ENCODE data around the gene PHIP.

Gene PHIP

DNA sequence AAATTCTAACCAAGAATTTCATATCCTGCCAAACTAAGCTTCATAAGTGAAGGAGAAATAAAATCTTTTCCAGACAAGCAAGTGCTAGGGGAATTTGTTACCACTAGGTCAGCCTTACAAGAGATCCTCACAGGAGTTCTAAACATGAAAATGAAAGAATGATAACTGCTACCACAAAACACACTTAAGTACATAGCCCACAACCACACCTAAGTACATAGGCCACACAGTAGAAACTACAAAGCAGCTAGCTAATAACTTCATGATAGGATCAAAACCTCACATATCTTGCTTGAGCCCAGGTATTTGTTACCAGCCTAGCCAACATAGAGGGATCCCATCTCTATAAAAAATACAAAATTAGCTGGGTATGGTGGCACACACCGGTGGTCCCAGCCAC is 160.3 kb downstream of the PHIP start:
- Histone ChIP-seq H3K27ac (ENCODE audit: low read depth, low read length) (no peak overlapping the region), H3K4me3 (ENCODE audit: low read length) (no peak overlapping the region), H3K4me2 (ENCODE audit: low read length) (no peak overlapping the region), H3K36me3 (ENCODE audit: control insufficient read depth, low read length) (no peaks in the 10 kb centered on the region), H3K27me3 (ENCODE audit: control insufficient read depth, low read length) (no peaks in the 10 kb centered on the region), H3K9me3 (ENCODE audit: control insufficient read depth, insufficient read depth, low read length) (no peaks in the 10 kb centered on the region), H3F3A (ENCODE audit: control insufficient read depth, insufficient read depth) (no peaks in the 10 kb centered on the region), H3K4me1 (ENCODE audit: control insufficient read depth, low read length) (no peaks in the 10 kb centered on the region), H3K9me2 (replicated peaks; ENCODE audit: control insufficient read depth, low read length) (no peaks in the 10 kb centered on the region), H4K20me1 (ENCODE audit: control insufficient read depth, insufficient read depth, low read depth, low read length) (no peaks in the 10 kb centered on the region), H3K79me2 (ENCODE audit: control insufficient read depth, low read length) (no peaks in the 10 kb centered on the region)
- TF ChIP-seq EZH2phosphoT487 (IDR thresholded peaks at IDR 0.05; ENCODE audit: borderline replicate concordance, low read length), result no peak
- TF ChIP-seq, protein P1, sequence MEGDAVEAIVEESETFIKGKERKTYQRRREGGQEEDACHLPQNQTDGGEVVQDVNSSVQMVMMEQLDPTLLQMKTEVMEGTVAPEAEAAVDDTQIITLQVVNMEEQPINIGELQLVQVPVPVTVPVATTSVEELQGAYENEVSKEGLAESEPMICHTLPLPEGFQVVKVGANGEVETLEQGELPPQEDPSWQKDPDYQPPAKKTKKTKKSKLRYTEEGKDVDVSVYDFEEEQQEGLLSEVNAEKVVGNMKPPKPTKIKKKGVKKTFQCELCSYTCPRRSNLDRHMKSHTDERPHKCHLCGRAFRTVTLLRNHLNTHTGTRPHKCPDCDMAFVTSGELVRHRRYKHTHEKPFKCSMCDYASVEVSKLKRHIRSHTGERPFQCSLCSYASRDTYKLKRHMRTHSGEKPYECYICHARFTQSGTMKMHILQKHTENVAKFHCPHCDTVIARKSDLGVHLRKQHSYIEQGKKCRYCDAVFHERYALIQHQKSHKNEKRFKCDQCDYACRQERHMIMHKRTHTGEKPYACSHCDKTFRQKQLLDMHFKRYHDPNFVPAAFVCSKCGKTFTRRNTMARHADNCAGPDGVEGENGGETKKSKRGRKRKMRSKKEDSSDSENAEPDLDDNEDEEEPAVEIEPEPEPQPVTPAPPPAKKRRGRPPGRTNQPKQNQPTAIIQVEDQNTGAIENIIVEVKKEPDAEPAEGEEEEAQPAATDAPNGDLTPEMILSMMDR (IDR thresholded peaks at IDR 0.05; ENCODE audit: low read depth, low read length, poor library complexity, severe bottlenecking), result no peak

DNA sequence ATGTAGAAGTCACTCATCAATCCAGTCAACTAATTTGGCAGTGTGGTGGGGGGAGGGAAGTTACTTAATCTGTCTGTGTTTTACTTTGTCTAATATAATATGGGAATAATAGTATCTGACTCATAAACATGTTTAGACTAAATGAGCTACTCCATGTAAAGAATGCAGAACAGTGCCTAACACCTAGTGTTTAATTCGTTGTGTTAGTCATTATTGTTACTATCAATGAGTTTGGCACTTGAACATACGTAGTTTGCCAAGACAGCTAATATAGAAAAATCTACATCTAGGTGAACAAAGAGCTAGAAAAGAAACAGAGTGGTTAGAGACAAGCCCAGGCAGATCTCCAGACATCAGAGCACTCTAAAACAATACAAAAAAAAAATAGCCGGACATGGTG is 161.6 kb downstream of the PHIP start:
- no peaks in the 10 kb centered on the region for H3K27me3 ChIP-seq (ENCODE audit: control insufficient read depth, low read length)
- no peak overlapping the region for H3K4me2 ChIP-seq (ENCODE audit: low read length)
- H3K79me2 ChIP-seq (ENCODE audit: control insufficient read depth, low read length), result no peaks in the 10 kb centered on the region
- no peaks in the 10 kb centered on the region for H3K9me2 ChIP-seq (replicated peaks; ENCODE audit: control insufficient read depth, low read length)
- H3F3A ChIP-seq (ENCODE audit: control insufficient read depth, insufficient read depth), result no peaks in the 10 kb centered on the region
- TF ChIP-seq, protein P1 (IDR thresholded peaks at IDR 0.05; ENCODE audit: low read depth, low read length, poor library complexity, severe bottlenecking), result no peak
- TF ChIP-seq EZH2phosphoT487 (IDR thresholded peaks at IDR 0.05; ENCODE audit: borderline replicate concordance, low read length), result no peak
- H4K20me1 ChIP-seq (ENCODE audit: control insufficient read depth, insufficient read depth, low read depth, low read length), result no peaks in the 10 kb centered on the region
- H3K27ac ChIP-seq (ENCODE audit: low read depth, low read length), result no peak overlapping the region
- H3K4me1 ChIP-seq (ENCODE audit: control insufficient read depth, low read length), result no peaks in the 10 kb centered on the region
- no peak overlapping the region for H3K4me3 ChIP-seq (ENCODE audit: low read length)
- H3K36me3 ChIP-seq (ENCODE audit: control insufficient read depth, low read length), result no peaks in the 10 kb centered on the region
- H3K9me3 ChIP-seq (ENCODE audit: control insufficient read depth, insufficient read depth, low read length), result no peaks in the 10 kb centered on the region

DNA sequence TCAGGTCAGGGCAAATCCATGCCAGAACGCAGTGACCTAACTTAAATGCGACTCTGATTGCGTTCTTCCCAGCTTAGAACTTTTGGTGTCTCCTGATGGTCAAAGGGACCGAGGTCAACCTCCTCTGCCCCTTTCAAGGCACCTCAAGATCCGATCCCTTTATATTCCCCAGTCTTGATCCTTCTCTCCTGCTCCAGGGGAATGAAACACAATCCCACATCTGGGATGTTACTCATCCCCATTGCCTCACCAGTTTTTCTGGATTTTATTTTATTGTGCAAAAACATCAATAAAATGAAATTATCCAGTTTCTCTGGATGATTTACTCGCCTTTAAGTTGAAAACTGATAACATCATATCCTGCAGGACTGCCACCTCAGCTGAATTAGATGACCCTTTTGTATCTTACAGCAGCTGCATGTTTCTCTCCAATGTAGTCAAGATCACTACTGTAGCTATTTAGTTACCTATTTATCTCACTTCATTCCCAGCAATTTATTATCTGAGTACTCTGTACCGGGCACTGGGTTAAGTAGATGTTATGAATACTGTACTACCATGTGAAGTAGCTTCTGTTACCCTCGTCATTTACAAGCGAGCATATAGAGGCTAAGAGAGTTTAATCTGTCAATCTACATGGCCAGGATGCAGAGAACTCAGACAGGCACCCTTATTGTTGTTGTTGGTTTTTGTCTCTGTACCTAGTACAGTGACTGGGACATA is 166.7 kb downstream of the PHIP start:
- Histone ChIP-seq H3K36me3 (ENCODE audit: control insufficient read depth, low read length) (no peaks in the 10 kb centered on the region), H3K79me2 (ENCODE audit: control insufficient read depth, low read length) (no peaks in the 10 kb centered on the region), H3F3A (ENCODE audit: control insufficient read depth, insufficient read depth) (no peaks in the 10 kb centered on the region), H3K9me3 (ENCODE audit: control insufficient read depth, insufficient read depth, low read length) (no peaks in the 10 kb centered on the region), H3K27ac (ENCODE audit: low read depth, low read length) (no peak overlapping the region), H3K4me1 (ENCODE audit: control insufficient read depth, low read length) (peaks cover 25% of the 10 kb centered on the region), H3K27me3 (ENCODE audit: control insufficient read depth, low read length) (no peaks in the 10 kb centered on the region), H3K4me3 (ENCODE audit: low read length) (no peak overlapping the region), H4K20me1 (ENCODE audit: control insufficient read depth, insufficient read depth, low read depth, low read length) (no peaks in the 10 kb centered on the region), H3K9me2 (replicated peaks; ENCODE audit: control insufficient read depth, low read length) (no peaks in the 10 kb centered on the region), H3K4me2 (ENCODE audit: low read length) (no peak overlapping the region)
- TF ChIP-seq EZH2phosphoT487 (IDR thresholded peaks at IDR 0.05; ENCODE audit: borderline replicate concordance, low read length), result no peak
- TF ChIP-seq, protein P1 (IDR thresholded peaks at IDR 0.05; ENCODE audit: low read depth, low read length, poor library complexity, severe bottlenecking), result no peak
